CD14-positive monocyte (primary cell): ENCODE data around the gene PKD1. TPM values are rescaled to one million over a fixed set of nuclear protein-coding genes. Genes with fewer than 3 reads are reported as not detected.

Source experiments
- DNase-seq, 3 donors: peaks; one replicate each; pipeline ENCODE4 v3.0.0-alpha.2; 2011 to 2022
- H2AFZ ChIP-seq: 2 replicates; pipeline ENCODE4 v1.6.0; 2012; ENCODE audit warnings: mild to moderate bottlenecking, low read depth, low read length, inconsistent platforms; ENCODE audit not compliant: insufficient read depth, poor library complexity, severe bottlenecking
- H3K27ac ChIP-seq, 2 donors: 1 replicate in 1 of 2; 2 replicates in 1 of 2; pipeline ENCODE4 v1.5.1; 2012 to 2013; ENCODE audit warnings: low read length in 2 of 2, control low read depth in 1 of 2, inconsistent platforms in 1 of 2, low read depth in 1 of 2, mild to moderate bottlenecking in 1 of 2
- H3K27me3 ChIP-seq, 2 donors: one replicate each; pipeline versions ENCODE4 v1.6.0 to v1.6.1; 2011 to 2013; ENCODE audit warnings: low read length in 2 of 2; ENCODE audit not compliant: control insufficient read depth in 2 of 2, insufficient read depth in 2 of 2
- H3K36me3 ChIP-seq, 2 donors: replicated peaks in 1 of 2; 1 replicate in 1 of 2; 2 replicates in 1 of 2; pipeline versions ENCODE4 v1.5.1 to v1.6.1; 2012 to 2013; ENCODE audit warnings: low read length in 2 of 2, control low read depth in 1 of 2, inconsistent platforms in 1 of 2, mild to moderate bottlenecking in 1 of 2; ENCODE audit not compliant: insufficient read depth in 2 of 2, control insufficient read depth in 1 of 2
- H3K4me1 ChIP-seq, 2 donors: 1 replicate in 1 of 2; 2 replicates in 1 of 2; pipeline versions ENCODE4 v1.5.1 to v1.6.1; 2012 to 2013; ENCODE audit warnings: low read length in 2 of 2, control low read depth in 1 of 2, inconsistent platforms in 1 of 2, mild to moderate bottlenecking in 1 of 2, moderate library complexity in 1 of 2; ENCODE audit not compliant: insufficient read depth in 2 of 2, control insufficient read depth in 1 of 2
- H3K4me2 ChIP-seq: replicated peaks from 2 replicates; pipeline ENCODE3; 2012; ENCODE audit warnings: low read length, moderate library complexity, mild to moderate bottlenecking; ENCODE audit not compliant: poor library complexity, severe bottlenecking; ENCODE audit errors: extremely low read depth
- H3K4me3 ChIP-seq, 3 experiments: fragments of 200-600 bp in 1 of 3; sonication (generic) in 1 of 3; replicated peaks in 1 of 3; 1 replicate in 2 of 3; 2 replicates in 1 of 3; pipeline ENCODE4 v1.5.1; 2011 to 2013; ENCODE audit warnings: low read length in 3 of 3, mild to moderate bottlenecking in 3 of 3, control low read depth in 2 of 3, low read depth in 2 of 3, inconsistent platforms in 1 of 3, moderate library complexity in 1 of 3
- H3K79me2 ChIP-seq: 2 replicates; pipeline ENCODE4 v1.6.0; 2012; ENCODE audit warnings: mild to moderate bottlenecking, control low read depth, inconsistent platforms, low read length, moderate library complexity; ENCODE audit not compliant: insufficient read depth
- H3K9ac ChIP-seq: 2 replicates; pipeline ENCODE4 v1.6.0; 2017; ENCODE audit warnings: low read length, mild to moderate bottlenecking; ENCODE audit not compliant: insufficient read depth, poor library complexity, severe bottlenecking
- H3K9me3 ChIP-seq, 2 donors: replicated peaks in 1 of 2; 1 replicate in 1 of 2; 2 replicates in 1 of 2; pipeline versions ENCODE4 v1.5.1 to v1.6.1; 2012 to 2013; ENCODE audit warnings: low read length in 2 of 2, control low read depth in 1 of 2; ENCODE audit not compliant: control insufficient read depth in 1 of 2, insufficient read depth in 1 of 2
- H4K20me1 ChIP-seq: 2 replicates; pipeline ENCODE4 v1.6.0; 2012; ENCODE audit warnings: mild to moderate bottlenecking, low read length, control low read depth, moderate library complexity; ENCODE audit not compliant: insufficient read depth
- H3K27ac Mint-ChIP-seq, 7 donors: one replicate each; pipeline ENCODE4 v1.8.0; 2020; ENCODE audit warnings: mild to moderate bottlenecking in 7 of 7, mixed read lengths in 7 of 7, moderate library complexity in 6 of 7, inconsistent platforms in 2 of 7
- H3K27me3 Mint-ChIP-seq, 3 donors: one replicate each; pipeline ENCODE4 v1.8.0; 2021 to 2022; ENCODE audit warnings: low read depth in 3 of 3, mild to moderate bottlenecking in 3 of 3, mixed read lengths in 3 of 3, moderate library complexity in 3 of 3, inconsistent platforms in 1 of 3
- H3K36me3 Mint-ChIP-seq, 2 donors: one replicate each; pipeline ENCODE4 v1.8.0; 2020; ENCODE audit warnings: mixed read lengths in 2 of 2, inconsistent platforms in 1 of 2, mild to moderate bottlenecking in 1 of 2
- H3K4me1 Mint-ChIP-seq: one replicate; pipeline ENCODE4 v1.8.0; 2020; ENCODE audit warnings: mild to moderate bottlenecking, mixed read lengths
- H3K4me3 Mint-ChIP-seq, 2 donors: one replicate each; pipeline ENCODE4 v1.8.0; 2020; ENCODE audit warnings: mild to moderate bottlenecking in 2 of 2, mixed read lengths in 2 of 2, moderate library complexity in 1 of 2
- H3K9me3 Mint-ChIP-seq, 7 donors: one replicate each; pipeline ENCODE4 v1.8.0; 2020 to 2022; ENCODE audit warnings: mixed read lengths in 7 of 7, mild to moderate bottlenecking in 6 of 7, moderate library complexity in 6 of 7, inconsistent platforms in 2 of 7
- WGBS: methylation state at CpG from one replicate; pipeline ENCODE4 v1.1.5; 2013; ENCODE audit warnings: missing lambda C conversion rate; ENCODE audit not compliant: insufficient coverage; 5-methylcytosine and 5-hydroxymethylcytosine counted together
- intact Hi-C, 2 donors: fragments of 100-400 bp; cut with micrococcal nuclease; formaldehyde crosslinking; loops; one replicate each; pipeline versions ENCODE4 v1.15.0 to v1.15.1; 2023
- polyA plus RNA-seq, 3 donors: library from polyadenylated mRNA; depleted of rRNA in 1 of 3; unstranded in 2 of 3; stranded (reverse) in 1 of 3; fragments of 300-500 nt in 2 of 3; fragments of >200 nt in 1 of 3; fragmentation: Illumina TruSeq in 2 of 3; gene quantifications; 1 replicate in 2 of 3; 2 replicates in 1 of 3; pipeline ENCODE4 v1.2.3, GENCODE V29; 2012 to 2021
- TF ChIP-seq, protein P1 (sequence below): fragments of 200-600 bp; IDR thresholded peaks from one replicate; pipeline ENCODE4 v1.8.0; 2022; ENCODE audit warnings: antibody characterized with exemption, mild to moderate bottlenecking

The PKD1 gene
- polyA plus RNA-seq, 3 donors: 0.22 to 53.8 (median 1.6) TPM

DNA sequence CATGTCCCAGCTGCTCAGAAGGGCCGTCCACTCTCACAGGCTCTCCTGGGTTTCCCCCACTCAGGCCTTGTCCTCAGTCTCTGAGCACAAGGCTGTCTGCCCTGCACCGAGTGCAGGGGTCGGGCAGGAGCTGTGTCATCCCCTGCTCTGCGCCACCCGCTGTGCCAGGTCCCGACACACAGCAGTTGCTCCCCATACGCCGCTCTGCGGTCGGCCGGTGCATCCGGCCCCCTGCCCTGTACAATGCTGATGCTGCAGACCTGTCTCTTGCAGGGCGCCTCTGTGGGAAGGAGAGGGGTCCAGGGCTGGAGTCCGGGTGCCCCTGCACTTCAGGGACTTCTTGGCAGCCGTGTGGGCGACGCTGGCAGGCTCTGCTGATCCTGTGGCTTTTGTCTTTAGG is 81.8 kb downstream of the PKD1 start:
- Mint-ChIP-seq H3K36me3 (peaks cover 69 to 85% of the 10 kb centered on the region in 2 donors), H3K4me1 (peaks cover 2% of the 10 kb centered on the region), H3K9me3 (no peaks in the 10 kb centered on the region), H3K27me3 (peaks cover 0 to 2% (median 0%) of the 10 kb centered on the region in 3 donors), H3K4me3 (no peak overlapping the region), H3K27ac (peak overlapping the region in 1 of 7 donors; percentile 38)
- Histone ChIP-seq H2AFZ (no peak overlapping the region), H4K20me1 (no peaks in the 10 kb centered on the region), H3K4me1 (peaks cover 0 to 2% of the 10 kb centered on the region in 2 donors), H3K79me2 (peaks cover 3% of the 10 kb centered on the region), H3K9me3 (no peaks in the 10 kb centered on the region), H3K36me3 (peaks cover 55 to 85% of the 10 kb centered on the region in 2 donors), H3K4me2 (no peak overlapping the region), H3K27me3 (no peaks in the 10 kb centered on the region), H3K4me3 (no peak overlapping the region), H3K9ac (no peak overlapping the region), H3K27ac (no peak overlapping the region)
- TF ChIP-seq, protein P1, sequence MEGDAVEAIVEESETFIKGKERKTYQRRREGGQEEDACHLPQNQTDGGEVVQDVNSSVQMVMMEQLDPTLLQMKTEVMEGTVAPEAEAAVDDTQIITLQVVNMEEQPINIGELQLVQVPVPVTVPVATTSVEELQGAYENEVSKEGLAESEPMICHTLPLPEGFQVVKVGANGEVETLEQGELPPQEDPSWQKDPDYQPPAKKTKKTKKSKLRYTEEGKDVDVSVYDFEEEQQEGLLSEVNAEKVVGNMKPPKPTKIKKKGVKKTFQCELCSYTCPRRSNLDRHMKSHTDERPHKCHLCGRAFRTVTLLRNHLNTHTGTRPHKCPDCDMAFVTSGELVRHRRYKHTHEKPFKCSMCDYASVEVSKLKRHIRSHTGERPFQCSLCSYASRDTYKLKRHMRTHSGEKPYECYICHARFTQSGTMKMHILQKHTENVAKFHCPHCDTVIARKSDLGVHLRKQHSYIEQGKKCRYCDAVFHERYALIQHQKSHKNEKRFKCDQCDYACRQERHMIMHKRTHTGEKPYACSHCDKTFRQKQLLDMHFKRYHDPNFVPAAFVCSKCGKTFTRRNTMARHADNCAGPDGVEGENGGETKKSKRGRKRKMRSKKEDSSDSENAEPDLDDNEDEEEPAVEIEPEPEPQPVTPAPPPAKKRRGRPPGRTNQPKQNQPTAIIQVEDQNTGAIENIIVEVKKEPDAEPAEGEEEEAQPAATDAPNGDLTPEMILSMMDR: no peak
- 99% methylated on average over 17 of the region's 17 CpGs for WGBS
- intact Hi-C loops: no loop called here
- no peak for DNase-seq

DNA sequence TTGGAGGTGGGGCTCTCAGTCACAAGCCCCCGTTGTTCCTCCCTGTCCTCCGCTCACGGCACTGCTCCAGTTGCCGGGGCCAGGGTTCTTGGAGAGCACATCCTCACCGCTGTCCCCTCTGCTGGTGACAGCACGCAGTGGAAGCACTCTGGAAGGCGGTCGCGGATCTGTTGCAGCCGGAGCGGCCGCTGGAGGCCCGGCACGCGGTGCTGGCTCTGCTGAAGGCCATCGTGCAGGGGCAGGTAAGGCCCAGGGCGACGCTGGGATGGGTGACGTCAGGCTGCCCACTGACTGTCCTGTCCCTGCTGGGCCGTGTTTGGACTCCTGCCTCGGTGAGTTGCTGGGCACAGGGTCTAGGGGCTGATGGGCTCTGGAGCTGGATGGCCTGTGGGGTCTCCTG is 82.5 kb downstream of the PKD1 start:
- H3K27ac ChIP-seq: no peak overlapping the region
- intact Hi-C loops: no loop called here
- H3K4me1 Mint-ChIP-seq: peaks cover 9% of the 10 kb centered on the region
- no peaks in the 10 kb centered on the region for H3K27me3 ChIP-seq
- no peak overlapping the region for H3K4me3 Mint-ChIP-seq
- no peaks in the 10 kb centered on the region for H4K20me1 ChIP-seq
- H3K4me1 ChIP-seq: peaks cover 7 to 9% of the 10 kb centered on the region in 2 donors
- H2AFZ ChIP-seq: no peak overlapping the region
- TF ChIP-seq, protein P1: no peak
- H3K9me3 Mint-ChIP-seq: no peaks in the 10 kb centered on the region
- H3K4me3 ChIP-seq: no peak overlapping the region
- H3K36me3 ChIP-seq: peaks cover 48 to 79% of the 10 kb centered on the region in 2 donors
- H3K9ac ChIP-seq: no peak overlapping the region
- WGBS: 97% methylated on average over 19 of the region's 21 CpGs
- peaks cover 64 to 78% of the 10 kb centered on the region in 2 donors for H3K36me3 Mint-ChIP-seq
- no peak overlapping the region for H3K27ac Mint-ChIP-seq
- H3K27me3 Mint-ChIP-seq: peaks cover 0 to 2% (median 0%) of the 10 kb centered on the region in 3 donors
- H3K9me3 ChIP-seq: no peaks in the 10 kb centered on the region
- H3K79me2 ChIP-seq: peaks cover 10% of the 10 kb centered on the region
- DNase-seq: no peak
- H3K4me2 ChIP-seq: no peak overlapping the region
